BLaER1 treated with 17β-estradiol and CSF1 and Interleukin-3, amounts not matched to agents 10 nM and 100 nM (cell line): ENCODE data around the gene RAB23.

Experiments used
- H3K27ac ChIP-seq, 11 experiments: shearing (Covaris generic); formaldehyde crosslinking; 2 replicates each; pipeline ENCODE4 v1.8.1; 2022
- H3K27me3 ChIP-seq, 11 experiments: shearing (Covaris generic); formaldehyde crosslinking; 2 replicates each; pipeline ENCODE4 v1.8.1; 2022
- H3K36me3 ChIP-seq, 11 experiments: shearing (Covaris generic); formaldehyde crosslinking; 2 replicates each; pipeline ENCODE4 v1.8.1; 2022
- H3K4me1 ChIP-seq, 10 experiments: shearing (Covaris generic); formaldehyde crosslinking; 2 replicates each; pipeline ENCODE4 v1.8.1; 2022
- H3K4me2 ChIP-seq, 11 experiments: shearing (Covaris generic); formaldehyde crosslinking; 2 replicates each; pipeline ENCODE4 v1.8.1; 2022
- H3K4me3 ChIP-seq, 10 experiments: shearing (Covaris generic); formaldehyde crosslinking; 2 replicates each; pipeline ENCODE4 v1.8.1; 2022
- H3K9ac ChIP-seq, 11 experiments: shearing (Covaris generic); formaldehyde crosslinking; 2 replicates each; pipeline ENCODE4 v1.8.1; 2022
- H3K9me3 ChIP-seq, 11 experiments: shearing (Covaris generic); formaldehyde crosslinking; replicated peaks in 1 of 11; 2 replicates each; pipeline ENCODE4 v1.8.1; 2022
- H4K20me1 ChIP-seq, 11 experiments: shearing (Covaris generic); formaldehyde crosslinking; 2 replicates each; pipeline ENCODE4 v1.8.1; 2022
- Cebpa-rat ChIP-seq, 11 experiments: shearing (Covaris generic); IDR thresholded peaks; 2 replicates each; pipeline ENCODE4 v1.8.1; 2022

RAB23 gene

DNA sequence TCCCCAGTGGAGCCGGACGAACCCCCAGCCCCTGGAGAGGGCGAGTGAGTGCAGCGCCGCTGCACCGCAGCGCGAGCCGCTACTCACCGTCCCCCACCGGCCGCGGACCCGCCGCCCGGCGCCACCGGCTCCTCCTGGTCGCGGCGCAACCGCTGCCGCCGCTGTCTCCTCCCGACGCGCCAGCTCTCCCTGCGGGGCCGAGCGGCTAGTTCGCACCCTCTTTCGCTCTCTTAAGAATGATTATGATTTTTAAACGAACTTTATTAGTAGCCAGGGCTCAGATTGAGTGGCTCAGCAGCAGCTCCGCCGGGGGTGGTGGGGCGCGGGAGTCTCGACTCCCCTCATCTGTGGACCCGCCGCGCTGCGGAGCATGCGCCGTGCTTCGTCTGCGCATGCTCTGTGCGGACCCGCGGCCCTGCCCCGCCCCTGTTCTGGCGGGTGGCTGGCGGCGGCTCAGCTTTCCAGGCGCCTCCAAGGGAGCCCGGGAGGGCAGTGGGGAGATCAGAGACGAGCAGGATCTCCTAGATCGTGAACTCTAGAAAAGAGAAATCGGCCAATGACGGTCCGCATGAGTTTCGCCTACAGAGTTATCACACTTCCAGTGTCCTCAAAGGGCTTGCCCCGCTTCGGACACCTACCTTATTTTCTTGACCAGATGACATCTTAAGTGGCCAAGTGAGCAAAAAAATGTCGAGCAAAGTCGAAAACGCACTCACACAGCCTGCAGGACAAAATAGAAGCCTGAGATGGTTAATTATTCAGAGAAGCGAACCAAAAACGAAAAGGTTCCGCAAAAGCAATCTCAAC, at the start of gene RAB23:
TSS of gene RAB23 (minus strand) at position 372 of the 807 bp plus-strand sequence. CDS start 11,927 bp downstream, outside the sequence.
- Histone ChIP-seq H3K27ac (peak within 1 kb of the TSS in 10 of 11 experiments; percentile 30 to 74 (median 68); a peak in 20 of 22 replicates), H3K4me2 (peak within 1 kb of the TSS; percentile 74 to 93 (median 85)), H3K27me3 (no peaks in the 10 kb centered on the region), H3K9ac (peak within 1 kb of the TSS; percentile 73 to 88 (median 81)), H3K4me3 (peak within 1 kb of the TSS; percentile 76 to 100 (median 96)), H3K9me3 (no peaks in the 10 kb centered on the region; a peak in 2 of 22 replicates), H3K36me3 (no peaks in the 10 kb centered on the region), H4K20me1 (no peaks in the 10 kb centered on the region), H3K4me1 (peaks cover 5 to 15% (median 10%) of the 10 kb centered on the region in 10 experiments; a peak in 14 of 20 replicates)
- no peak for TF ChIP-seq Cebpa-rat (IDR thresholded peaks at IDR 0.05)

- H4K20me1 ChIP-seq, result no peaks in the 10 kb centered on the region
- no peak overlapping the region for H3K4me2 ChIP-seq
- H3K9me3 ChIP-seq, result peaks cover 0 to 3% (median 1%) of the 10 kb centered on the region in 11 experiments; a peak in 3 of 22 replicates
- H3K4me3 ChIP-seq, result no peak overlapping the region
- H3K4me1 ChIP-seq, result no peaks in the 10 kb centered on the region
- no peaks in the 10 kb centered on the region for H3K27me3 ChIP-seq
- TF ChIP-seq Cebpa-rat (IDR thresholded peaks at IDR 0.05), result no peak
- H3K9ac ChIP-seq, result no peak overlapping the region
- no peaks in the 10 kb centered on the region for H3K36me3 ChIP-seq
- H3K27ac ChIP-seq, result no peak overlapping the region
These were observed 46.2 kb upstream of the RAB23 start for GRCh38 chr6:57268294-57268640.

- Histone ChIP-seq H3K9me3 (no peaks in the 10 kb centered on the region), H3K4me3 (no peak overlapping the region), H4K20me1 (no peaks in the 10 kb centered on the region), H3K9ac (no peak overlapping the region), H3K36me3 (no peaks in the 10 kb centered on the region), H3K27me3 (no peaks in the 10 kb centered on the region), H3K4me2 (no peak overlapping the region), H3K4me1 (no peaks in the 10 kb centered on the region), H3K27ac (no peak overlapping the region)
- TF ChIP-seq Cebpa-rat (IDR thresholded peaks at IDR 0.05), result peak in 1 of 11 experiments; percentile 28; a peak in 1 of 22 replicates
These were observed 45.6 kb upstream of the RAB23 start for GRCh38 chr6:57267586-57268293.

GRCh38 chr6:57265755-57266221, 43.7 kb upstream of the RAB23 start:
- no peak overlapping the region for H3K4me3 ChIP-seq
- H3K4me2 ChIP-seq, result no peak overlapping the region
- H3K36me3 ChIP-seq, result no peaks in the 10 kb centered on the region
- no peak overlapping the region for H3K27ac ChIP-seq
- H3K27me3 ChIP-seq, result no peaks in the 10 kb centered on the region
- no peaks in the 10 kb centered on the region for H3K9me3 ChIP-seq
- no peak for TF ChIP-seq Cebpa-rat (IDR thresholded peaks at IDR 0.05)
- H3K9ac ChIP-seq, result no peak overlapping the region
- no peaks in the 10 kb centered on the region for H4K20me1 ChIP-seq
- H3K4me1 ChIP-seq, result no peaks in the 10 kb centered on the region

DNA sequence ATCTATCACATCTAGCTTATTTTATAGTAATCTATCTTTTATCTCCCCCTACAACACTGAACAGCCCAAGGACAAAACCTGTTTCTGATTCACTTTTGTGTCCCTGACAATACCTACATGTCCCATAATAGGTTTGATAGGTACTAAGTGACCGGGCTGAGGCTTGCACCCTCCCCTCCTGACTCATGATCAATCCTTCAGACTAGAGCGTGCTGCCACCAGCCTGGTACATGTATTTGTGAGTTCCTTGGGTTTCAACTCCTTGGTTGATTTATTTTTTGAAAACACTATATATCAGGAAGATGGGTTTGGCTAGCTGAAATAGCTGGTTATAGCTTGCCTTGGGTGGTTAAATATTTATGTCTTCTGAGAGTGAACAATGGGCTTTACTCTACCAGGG, 41.6 kb upstream of the RAB23 start:
- Histone ChIP-seq H4K20me1 (no peaks in the 10 kb centered on the region), H3K27ac (no peak overlapping the region), H3K4me2 (no peak overlapping the region), H3K36me3 (no peaks in the 10 kb centered on the region), H3K9ac (no peak overlapping the region), H3K4me1 (no peaks in the 10 kb centered on the region), H3K9me3 (no peaks in the 10 kb centered on the region), H3K4me3 (no peak overlapping the region), H3K27me3 (no peaks in the 10 kb centered on the region)
- TF ChIP-seq Cebpa-rat (IDR thresholded peaks at IDR 0.05), result no peak

DNA sequence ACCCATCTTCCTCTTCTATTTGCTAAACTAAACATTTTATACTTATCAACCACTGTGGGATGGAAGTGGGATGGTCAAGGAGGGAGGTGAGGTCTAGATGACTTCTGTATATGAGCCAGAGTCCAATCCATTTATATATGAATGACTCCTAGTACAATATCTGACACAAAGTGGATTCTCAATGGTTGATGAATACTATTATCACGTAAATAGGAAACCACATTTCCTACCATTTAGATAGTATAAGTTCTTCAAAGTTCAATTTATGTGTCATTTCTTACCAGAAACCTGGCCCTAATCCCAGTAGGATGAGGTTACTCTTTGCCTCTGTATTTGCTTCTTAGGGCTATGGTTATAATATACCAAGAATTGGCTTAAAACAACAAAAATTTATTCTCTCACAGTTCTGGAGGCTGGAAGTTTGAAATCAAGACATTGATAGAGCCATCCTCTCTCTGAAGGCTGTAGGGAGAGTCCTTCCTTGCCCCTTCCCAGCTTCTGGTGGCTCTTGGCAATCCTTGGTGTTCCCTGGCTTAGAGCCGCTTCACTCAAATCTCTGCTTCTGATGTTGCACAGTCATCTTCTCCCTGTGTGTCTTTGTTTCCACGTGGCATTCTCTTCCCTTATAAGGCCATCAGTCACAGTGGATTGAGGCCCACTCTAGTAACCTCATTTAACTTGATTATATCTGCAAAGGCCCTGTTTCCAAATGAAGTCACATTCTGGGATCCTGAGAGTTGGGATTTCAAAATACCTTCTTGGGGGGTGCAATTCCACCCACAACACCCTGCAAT, 41.0 kb upstream of the RAB23 start:
- H3K9me3 ChIP-seq, result no peaks in the 10 kb centered on the region
- H3K9ac ChIP-seq, result no peak overlapping the region
- H3K36me3 ChIP-seq, result no peaks in the 10 kb centered on the region
- H4K20me1 ChIP-seq, result no peaks in the 10 kb centered on the region
- H3K4me2 ChIP-seq, result no peak overlapping the region
- H3K27ac ChIP-seq, result no peak overlapping the region
- H3K27me3 ChIP-seq, result no peaks in the 10 kb centered on the region
- TF ChIP-seq Cebpa-rat (IDR thresholded peaks at IDR 0.05), result no peak
- no peak overlapping the region for H3K4me3 ChIP-seq
- H3K4me1 ChIP-seq, result no peaks in the 10 kb centered on the region

DNA sequence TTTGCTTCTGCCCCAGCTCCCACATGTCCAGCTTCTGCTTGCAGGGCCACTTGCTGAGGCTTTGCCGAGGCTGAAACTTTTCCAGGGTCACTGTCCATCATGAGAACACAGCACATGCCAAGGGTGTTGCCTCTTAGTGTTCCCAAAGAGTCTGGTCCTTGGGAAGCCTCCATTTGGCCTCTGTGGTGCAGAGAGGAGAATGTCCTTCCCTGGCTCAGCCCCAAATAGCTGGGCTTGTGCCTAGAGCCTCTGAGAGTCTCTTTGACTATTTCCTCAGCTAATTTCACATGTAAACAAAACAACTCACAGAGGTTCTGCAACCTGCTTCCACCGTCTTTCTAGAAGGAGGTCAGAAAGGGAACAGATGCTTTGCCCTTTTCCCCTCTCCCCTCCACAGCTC, 40.4 kb upstream of the RAB23 start:
- H3K4me3 ChIP-seq, result no peak overlapping the region
- no peaks in the 10 kb centered on the region for H3K9me3 ChIP-seq
- no peak overlapping the region for H3K4me2 ChIP-seq
- H3K9ac ChIP-seq, result no peak overlapping the region
- TF ChIP-seq Cebpa-rat (IDR thresholded peaks at IDR 0.05), result no peak
- H3K36me3 ChIP-seq, result no peaks in the 10 kb centered on the region
- H3K27ac ChIP-seq, result no peak overlapping the region
- no peaks in the 10 kb centered on the region for H3K27me3 ChIP-seq
- H3K4me1 ChIP-seq, result no peaks in the 10 kb centered on the region
- H4K20me1 ChIP-seq, result no peaks in the 10 kb centered on the region

DNA sequence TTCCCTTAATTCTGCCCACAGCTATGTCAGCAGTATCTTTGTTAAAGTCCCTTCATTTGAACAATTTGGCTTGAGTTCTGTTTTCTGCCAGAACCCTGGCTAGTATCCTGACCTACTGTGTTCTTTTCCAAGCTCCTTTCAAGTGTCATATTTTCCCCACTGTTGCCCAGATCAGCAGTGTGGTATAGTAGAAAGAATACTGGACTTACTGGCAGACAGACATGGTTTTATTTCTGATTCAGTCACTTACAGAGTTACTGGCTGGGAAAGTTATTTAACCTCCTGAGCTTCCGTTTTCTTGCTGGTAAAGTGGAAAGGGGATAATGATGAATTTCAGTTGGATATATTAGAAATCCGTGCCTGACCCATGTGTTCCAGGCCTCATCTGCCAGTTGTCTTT, 39.8 kb upstream of the RAB23 start:
- no peak overlapping the region for H3K9ac ChIP-seq
- TF ChIP-seq Cebpa-rat (IDR thresholded peaks at IDR 0.05), result no peak

GRCh38 chr6:57259064-57259463, 37.0 kb upstream of the RAB23 start:
- TF ChIP-seq Cebpa-rat (IDR thresholded peaks at IDR 0.05), result no peak

More for the DNA sequence above, 39.8 kb upstream of the RAB23 start:
- no peaks in the 10 kb centered on the region for H4K20me1 ChIP-seq
- H3K4me3 ChIP-seq, result no peak overlapping the region
- H3K27me3 ChIP-seq, result no peaks in the 10 kb centered on the region
- no peak overlapping the region for H3K27ac ChIP-seq
- no peaks in the 10 kb centered on the region for H3K4me1 ChIP-seq
- H3K4me2 ChIP-seq, result no peak overlapping the region
- no peaks in the 10 kb centered on the region for H3K36me3 ChIP-seq
- no peaks in the 10 kb centered on the region for H3K9me3 ChIP-seq

More at GRCh38 chr6:57259064-57259463, 37.0 kb upstream of the RAB23 start:
- Histone ChIP-seq H3K4me3 (no peak overlapping the region), H3K27ac (no peak overlapping the region), H3K27me3 (no peaks in the 10 kb centered on the region), H3K4me2 (no peak overlapping the region), H3K36me3 (no peaks in the 10 kb centered on the region), H3K4me1 (no peaks in the 10 kb centered on the region), H3K9ac (no peak overlapping the region), H3K9me3 (no peaks in the 10 kb centered on the region), H4K20me1 (no peaks in the 10 kb centered on the region)
